Stimulated activated CD8-positive, alpha-beta memory T cell treated with anti-CD3 and anti-CD28 coated beads, Interleukin-4, amount 100 ng/mL, for 4 hours (primary cell): ENCODE measurements around the gene ASB2.
A peak's percentile ranks its signal among the peaks of the same experiment; 100 is the strongest.

Source experiments
- DNase-seq, 2 donors: peaks; one replicate each; pipeline ENCODE4 v3.0.0-alpha.2; 2020; ENCODE audit warnings: low read depth in 2 of 2, low spot score in 1 of 2

The ASB2 gene

DNA sequence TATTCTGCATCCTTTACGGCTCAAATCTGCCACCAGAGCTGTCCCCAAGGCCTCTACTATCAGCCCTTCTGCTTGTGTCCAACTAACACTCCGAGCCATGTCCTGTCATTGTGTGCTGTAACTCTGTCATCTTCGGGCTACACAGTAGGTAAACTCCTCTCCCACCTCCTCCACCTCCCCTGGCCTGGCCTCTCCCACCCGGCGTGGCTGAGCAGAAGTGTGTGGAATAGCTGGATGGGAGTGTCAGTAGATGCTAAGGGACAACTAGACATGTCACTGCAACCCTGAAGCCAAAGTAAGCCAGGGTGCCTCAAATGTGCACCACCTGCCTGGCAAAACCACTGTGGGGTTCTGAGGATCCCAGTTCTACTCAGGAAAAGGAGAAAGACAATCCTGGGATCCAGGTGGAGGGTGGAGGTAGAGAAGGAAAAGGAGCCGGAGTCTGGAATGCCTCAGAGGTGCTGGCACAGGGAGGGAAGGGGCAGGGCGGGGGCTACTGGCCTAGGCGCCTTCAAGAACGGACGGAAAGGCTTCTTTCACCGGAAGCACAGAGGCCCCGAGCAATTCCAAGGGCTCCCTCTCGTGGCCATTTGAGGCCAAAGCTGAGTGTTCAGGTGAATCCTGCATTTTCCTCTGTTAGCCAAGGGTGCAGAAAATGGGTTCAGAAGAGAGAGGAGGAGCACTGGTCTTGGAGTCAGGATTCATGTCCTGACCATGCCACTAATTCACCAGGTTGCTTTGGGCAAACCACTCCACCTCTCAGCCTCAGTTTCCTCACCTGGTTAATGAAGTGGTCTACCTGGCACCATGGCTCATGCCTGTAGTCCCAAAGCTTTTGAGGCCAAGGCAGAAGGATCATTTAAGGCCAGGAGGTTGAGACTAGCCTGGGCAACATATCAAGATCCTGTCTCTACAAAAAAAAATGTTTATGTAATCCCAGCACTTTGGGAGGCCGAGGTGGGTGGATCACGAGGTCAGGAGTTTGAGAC lies 69.7 kb downstream of the ASB2 start:
- DNase-seq, result no peak

DNA sequence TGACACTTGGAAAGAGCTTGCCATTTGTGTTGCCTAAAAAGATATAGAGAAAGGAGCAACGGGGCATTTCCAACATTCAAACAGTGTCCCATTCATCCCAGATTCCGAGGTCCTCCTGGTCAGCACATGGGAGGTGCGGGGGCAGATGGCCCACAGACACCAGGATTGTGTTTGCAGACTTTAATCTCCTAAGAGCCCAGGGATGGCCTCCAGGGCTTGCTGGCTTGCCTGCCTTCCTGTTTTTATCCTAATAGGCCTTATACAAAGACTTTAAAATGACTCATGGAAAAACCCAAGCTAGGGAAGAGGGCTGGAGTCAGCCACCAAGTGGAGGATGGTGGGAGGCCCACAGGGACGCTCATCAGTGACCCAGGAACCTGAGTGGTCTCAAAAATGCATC lies 70.7 kb downstream of the ASB2 start:
- no peak for DNase-seq

DNA sequence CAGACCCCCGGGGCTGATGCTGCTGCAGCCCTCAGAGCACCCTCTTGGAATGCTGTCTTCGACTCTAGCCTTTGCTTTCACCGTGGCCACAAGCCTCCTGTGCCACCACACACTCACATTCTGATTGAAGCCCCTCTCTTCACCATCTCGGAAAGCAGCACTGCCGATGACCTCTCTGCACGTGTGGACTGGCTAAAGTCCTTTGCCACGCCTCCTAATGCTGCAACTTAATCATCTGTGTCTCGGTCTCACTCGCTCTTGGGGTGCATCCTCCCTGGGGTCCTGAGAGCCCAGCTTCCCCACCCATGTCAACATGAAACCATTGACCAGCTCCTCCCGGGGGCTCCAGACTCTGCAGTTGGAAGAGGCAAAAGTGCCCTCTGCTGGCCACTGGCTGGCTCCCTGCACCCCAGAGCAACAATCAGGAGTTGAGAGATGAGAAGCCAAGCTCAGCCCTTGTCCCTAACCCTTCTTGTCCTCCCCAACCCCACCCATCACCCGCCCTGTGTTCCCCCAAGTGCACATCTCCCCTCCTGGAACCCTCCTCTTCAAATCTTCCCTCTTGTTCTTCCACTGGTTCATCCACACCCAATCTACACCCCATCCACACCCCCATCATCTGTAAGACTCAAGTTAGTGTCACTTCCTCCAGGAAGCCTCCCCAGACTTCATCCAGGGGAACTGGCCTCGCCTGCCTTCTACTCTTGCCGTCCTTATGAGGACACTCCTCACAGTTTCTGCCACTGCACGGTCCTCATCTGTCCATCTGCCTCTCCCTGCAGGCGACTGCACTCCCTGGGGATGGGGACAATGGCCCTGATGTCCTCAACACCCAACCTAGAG lies 72.8 kb downstream of the ASB2 start:
- DNase-seq, result no peak

DNA sequence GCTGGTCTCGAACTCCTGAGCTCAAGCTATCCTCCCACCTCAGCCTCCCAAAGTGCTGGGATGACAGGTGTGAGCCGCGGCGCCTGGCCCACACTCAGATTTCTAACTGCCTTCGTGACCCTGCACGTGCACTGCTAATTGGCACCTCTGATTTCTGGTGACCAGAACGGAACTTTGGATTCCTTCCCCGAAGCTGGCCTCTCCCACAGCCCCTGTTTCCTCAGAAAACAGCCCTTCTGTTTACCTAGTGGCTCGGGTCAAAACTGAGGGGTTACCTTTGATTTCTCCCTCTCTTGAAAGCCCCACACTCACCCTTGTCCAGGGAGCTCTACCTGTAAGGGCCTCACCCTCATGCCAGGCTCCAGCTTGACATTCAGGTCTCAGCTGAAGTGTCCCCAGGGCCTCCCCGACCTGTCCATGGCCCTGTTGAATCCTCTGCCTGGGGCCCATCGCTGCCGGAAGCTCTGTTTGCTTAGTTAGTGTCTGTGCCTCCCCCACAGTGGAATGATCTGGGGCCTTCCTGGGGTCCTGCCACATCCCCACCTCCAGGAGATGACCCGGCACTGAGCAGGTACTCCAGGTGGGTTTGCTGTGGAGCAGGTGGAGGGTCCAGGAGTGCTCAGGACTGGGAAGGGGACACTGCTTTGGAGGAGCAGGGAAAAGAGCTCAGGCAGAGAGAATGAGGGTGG lies 73.6 kb downstream of the ASB2 start:
- no peak for DNase-seq

DNA sequence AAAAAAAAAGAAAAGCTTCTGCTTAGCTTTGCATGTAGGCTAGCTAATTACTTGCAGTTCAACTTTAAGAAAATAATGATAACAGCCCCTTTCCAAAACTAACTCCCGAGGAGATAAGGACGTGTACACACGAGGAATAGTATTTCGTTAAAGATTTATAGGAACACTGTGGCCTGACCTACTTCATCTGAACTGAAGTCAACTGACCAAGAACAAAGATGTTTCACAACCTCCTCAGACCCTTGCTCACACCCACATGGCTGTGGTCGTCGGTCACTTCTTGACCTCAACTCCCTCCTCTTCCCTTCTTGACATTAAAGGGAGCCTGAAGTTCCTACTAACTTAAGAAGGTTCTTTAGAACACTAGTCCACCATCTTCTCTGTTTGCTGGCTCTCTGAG lies 74.6 kb downstream of the ASB2 start:
- DNase-seq, result no peak

DNA sequence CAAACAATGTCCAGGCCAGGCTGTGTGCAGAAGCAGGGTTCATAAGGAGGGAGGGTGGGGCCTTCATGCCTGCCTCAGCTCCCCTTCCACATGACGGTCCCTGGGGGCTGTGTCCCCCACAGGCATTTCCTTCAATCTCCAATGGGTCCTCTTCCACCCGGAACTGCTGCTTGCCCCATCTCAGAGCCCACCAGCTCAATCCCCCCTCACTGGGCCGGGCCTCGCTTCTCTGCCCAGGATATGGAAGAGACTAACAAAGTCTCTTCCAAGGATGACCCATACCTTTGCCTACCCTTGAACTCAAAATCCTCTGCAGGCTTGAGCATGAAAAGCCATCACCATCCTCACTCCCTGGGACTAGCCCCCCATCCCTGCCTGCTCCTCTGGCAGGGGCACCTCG lies 77.6 kb downstream of the ASB2 start:
- no peak for DNase-seq

DNA sequence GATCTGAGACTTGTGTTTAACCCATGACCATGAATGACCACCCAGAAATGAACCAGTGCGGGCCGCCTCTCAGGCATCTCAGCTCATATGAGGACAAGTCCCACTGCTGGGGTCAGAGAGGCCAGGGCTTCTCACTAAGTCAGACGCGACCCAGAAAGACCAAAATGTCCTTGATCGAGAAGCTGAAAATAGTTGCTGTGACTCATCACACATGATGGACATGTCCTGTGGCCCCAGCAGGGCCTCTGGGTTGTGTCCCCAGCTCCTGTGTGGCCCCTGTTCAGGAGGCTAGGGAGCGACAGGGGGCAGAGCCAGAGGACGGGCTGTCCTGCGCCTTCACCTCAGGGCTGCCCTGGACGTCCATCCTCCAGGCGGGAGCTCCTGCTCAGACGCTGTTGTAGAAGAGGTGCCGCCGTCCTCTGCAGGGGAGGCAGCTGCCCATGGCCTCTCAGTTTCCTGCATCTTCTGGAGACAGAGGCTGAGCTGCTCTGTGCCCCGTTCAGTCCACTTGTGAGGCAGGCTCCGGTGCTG lies 78.2 kb downstream of the ASB2 start:
- DNase-seq, result no peak

DNA sequence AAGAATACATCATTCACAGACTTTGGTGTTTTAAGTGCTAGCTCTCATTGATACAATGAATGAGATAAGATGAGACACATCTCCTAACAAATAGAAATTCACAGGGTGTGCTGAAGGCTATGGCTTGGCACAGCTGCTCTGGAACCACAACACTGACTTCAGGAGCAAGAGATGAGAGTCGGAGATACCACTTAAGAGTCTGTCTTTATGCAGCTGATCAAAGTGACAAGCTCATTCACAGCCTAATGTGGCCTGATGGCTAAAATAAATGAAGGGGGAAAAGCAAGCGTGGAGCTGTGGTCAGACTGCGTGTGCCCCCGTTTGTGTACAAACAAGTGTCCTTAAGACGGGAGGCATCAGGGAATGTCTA lies 78.9 kb downstream of the ASB2 start:
- no peak for DNase-seq

DNA sequence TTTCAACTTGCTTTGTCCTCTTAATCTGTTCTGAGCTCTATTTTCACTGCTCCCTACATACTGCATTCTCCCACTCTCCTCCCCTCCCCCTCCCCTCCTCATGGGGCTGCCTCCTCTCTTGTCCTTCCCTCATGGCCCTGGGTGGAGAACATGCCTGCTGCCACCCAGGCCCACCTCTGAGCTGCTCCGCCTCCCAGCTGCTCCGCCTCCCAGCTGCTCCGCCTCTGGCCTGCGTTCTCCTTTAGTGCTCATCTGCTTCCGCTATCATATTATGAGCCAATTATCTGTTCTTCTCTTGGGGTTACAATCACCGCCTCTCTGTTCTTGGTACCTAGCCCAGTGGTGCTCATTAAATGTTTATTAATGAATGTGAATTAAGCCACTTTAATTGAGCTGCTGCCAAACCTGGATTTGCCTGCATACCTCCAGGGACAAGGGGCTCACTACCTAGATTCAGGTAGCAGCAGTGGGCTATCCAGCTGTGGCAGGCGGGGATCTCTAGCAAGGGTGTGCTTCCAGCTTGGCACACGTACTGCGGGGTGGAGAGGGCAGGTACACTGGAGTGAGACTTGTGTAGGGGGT lies 81.3 kb downstream of the ASB2 start:
- DNase-seq, result no peak

DNA sequence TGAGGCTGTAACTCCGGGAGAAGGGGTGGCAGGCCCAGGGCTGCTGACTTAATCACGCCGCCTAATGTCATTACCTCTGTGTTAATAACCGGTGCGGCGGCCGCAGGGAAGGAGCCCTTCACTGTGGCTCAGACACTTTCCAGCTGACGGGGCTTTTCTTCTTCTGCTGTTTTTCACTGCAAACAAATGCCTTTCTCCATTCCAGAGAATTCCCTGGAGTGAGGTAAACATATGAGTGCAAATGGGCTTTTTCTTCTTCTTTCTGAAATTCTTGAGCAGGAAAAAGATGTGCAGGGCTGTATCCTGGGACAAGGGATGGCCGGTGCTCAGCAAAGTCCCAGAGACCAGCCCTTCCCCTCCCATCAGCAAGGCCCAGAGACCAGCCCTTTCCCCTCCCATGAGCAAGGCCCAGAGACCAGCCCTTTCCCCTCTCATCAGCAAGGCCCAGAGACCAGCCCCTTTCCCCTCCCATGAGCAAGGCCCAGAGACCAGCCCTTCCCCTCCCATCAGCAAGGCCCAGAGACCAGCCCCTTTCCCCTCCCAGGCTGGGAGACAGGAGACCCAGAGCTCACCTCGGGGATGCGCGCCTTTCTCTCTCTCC lies 82.6 kb downstream of the ASB2 start:
- no peak for DNase-seq

DNA sequence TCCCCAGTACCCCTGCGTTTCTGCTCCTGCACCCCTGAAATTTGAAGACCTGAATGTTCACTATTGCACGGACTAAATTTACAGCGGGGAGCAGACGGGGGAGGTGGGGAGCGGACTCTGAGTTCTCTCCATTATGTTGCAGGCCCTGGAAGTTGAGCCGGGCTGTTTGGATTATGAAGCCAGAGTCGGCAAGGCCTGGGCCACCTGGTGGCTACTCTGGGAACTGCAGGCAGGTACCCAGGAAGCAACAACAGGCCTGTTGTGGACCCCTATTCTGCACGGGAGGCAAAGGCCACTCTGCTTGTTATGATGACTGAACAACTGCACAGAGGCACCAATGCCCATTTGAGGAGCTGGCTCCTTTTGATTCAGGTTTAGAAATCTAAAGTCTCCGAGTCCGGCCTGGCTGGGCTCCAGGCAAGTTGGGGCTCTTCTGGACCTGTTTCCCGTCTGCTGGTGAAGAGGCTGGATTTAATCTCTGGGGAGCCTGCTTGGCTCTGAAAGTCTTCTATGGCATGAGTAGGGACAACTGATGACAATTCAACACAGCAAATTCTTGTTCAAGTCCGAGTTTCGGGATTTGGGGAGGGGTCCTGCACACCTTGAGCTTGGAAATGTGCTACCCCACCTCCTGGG lies 83.3 kb downstream of the ASB2 start:
- peak; percentile 34 to 68 for DNase-seq

DNA sequence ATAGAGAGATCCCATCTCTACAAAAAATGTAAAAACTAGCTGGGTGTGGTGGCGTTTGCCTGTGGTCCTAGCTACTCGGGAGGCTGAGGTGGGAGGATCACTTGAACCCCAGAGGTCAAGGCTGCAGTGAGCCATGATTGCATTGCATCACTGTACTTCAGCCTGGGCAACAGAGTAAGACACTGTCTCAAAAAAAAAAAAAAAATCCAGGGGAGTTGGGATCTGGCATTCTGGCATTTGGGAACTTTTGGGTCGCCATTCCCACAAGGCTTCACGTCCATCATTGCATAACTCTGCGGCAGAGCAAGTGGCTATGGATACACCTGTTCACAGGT lies 83.9 kb downstream of the ASB2 start:
- no peak for DNase-seq

DNA sequence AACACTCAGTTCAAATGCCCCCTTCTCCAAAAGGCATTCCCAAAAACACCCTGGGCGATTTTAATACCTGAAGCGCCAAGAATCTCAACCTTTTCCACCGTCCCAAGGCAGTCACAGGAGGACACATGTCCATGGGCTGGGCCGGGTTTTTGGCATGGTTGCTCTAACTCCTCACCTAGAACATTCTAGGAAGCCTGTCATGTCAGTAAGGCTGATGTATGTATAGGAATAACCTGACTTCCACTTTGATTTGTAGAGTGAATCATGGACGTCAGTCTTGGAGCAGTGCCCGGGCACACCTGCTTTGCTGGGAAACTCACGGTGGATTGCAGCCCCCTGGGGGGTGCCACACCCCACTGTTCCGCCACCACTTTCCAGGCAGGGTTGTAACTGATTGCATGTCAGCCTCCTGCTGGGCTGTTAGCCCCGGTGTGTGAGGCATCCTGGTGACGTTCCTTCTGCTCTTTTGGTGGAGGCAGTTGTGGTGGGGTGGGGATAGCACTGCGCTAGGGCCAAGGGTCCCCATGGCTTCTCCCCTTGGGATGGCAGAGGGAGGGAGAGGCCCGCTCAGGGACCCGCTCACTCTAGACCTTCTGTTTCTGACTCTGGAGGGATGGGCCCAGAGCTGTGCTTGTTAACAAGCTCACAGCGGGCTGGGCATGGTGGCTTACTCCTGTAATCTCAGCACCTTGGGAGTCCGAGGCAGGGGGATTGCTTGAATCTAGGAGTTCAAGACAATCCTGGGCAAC lies 84.4 kb downstream of the ASB2 start:
- no peak for DNase-seq

DNA sequence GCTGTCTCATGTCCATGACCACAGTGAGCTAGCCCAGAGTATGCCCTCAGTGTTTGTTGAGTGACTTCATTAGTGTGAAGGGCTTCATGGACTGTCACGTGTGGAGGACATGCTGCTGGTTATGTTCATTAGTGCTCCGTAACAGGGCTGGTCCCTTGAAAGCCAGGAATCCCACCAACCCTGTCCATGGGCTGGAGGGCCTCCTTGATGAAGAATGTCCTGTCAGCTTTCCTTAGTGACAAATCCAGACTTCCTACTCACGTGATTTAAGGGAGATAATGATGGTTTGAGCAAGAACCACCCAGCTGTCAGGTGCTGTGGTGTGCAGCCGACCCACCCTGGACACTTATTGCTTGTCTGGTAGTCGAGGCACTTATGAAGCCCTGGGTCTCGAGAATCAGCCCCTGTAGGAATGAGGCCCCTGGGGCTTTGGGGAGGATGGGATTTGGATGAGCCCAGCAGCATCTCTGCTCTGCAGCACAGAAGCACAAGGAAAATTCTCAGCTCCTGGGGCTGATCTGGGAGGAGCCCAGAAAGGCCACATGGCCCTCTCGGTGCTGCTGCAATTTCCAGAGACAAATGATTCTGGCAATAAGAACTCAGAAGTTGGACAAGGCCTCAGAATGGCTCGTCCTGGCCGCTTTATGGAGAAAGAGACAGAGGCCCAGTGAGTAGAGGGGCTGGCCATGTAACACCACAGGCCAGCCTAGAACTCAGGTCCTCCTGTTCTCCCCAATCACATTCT lies 86.5 kb downstream of the ASB2 start:
- no peak for DNase-seq

DNA sequence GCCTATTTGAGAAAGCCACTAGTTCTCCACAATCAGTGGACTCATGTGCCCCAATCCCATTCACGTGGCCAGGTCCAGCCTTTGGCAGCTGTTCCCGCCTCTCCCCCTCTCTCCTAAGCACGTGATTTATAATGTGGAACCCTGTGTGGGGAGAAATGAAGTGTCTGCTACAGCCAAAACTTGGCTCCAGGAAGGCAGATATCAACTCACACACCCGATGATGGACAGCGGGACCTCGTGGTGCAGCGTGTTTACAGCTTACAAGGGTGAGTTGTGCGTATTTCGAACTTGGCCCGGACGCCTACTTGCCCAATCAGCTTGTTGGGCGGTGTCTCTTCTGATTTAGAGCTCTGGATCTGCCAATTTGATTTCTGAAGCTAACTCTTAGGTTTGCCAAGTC lies 87.4 kb downstream of the ASB2 start:
- DNase-seq, result no peak

DNA sequence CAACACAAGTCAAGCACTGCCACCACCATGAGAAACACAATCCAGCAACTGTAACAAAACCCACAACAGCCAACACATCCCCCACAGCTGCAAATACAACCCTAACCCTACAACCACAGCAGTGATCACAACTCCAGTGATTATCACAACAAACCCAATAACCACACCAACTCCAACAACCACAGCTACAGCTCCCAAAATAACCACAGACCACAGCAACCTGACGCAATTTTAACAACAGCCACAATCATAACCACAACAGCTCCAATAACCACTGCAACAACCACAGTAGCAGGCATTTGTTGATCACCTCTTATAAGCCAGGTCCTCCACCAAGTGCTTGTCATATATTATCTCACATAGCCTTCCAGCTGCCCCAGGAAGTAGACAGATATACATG lies 91.4 kb downstream of the ASB2 start:
- DNase-seq, result no peak
